Activated T-cell treated with anti-CD3 and anti-CD28 coated beads, Interleukin-2, amount 50 U/mL, for 4 hours (primary cell): Measurements from ENCODE around the gene MYOM3. TPM values are rescaled to one million over a fixed set of nuclear protein-coding genes. Genes with fewer than 3 reads are reported as not detected.

Source experiments
- ATAC-seq, 2 donors: fragments of 200-7000 bp; cut with Tn5 transposase; one replicate each; pipeline ENCODE4 v1.10.0; 2021
- DNase-seq: peaks from one replicate; pipeline ENCODE4 v3.0.0-alpha.2; 2020
- H3K27me3 Mint-ChIP-seq: one replicate; pipeline ENCODE4 v1.8.0; 2021; ENCODE audit warnings: low read depth, mixed read lengths
- H3K36me3 Mint-ChIP-seq: one replicate; pipeline ENCODE4 v1.8.0; 2022; ENCODE audit warnings: mixed read lengths; ENCODE audit not compliant: insufficient read depth
- H3K4me1 Mint-ChIP-seq: one replicate; pipeline ENCODE4 v1.8.0; 2021; ENCODE audit warnings: low read depth, mixed read lengths
- H3K4me3 Mint-ChIP-seq: one replicate; pipeline ENCODE4 v1.8.0; 2021; ENCODE audit warnings: mild to moderate bottlenecking, moderate library complexity, mixed read lengths
- H3K9me3 Mint-ChIP-seq: one replicate; pipeline ENCODE4 v1.8.0; 2021; ENCODE audit warnings: mixed read lengths
- total RNA-seq, 3 donors: library from RNA; stranded (reverse); gene quantifications; one replicate each; pipeline ENCODE4 v1.2.1, GENCODE V29; 2021

The MYOM3 gene
- total RNA-seq, 3 donors from 2014 or later: not detected

GRCh38 chr1:24089027-24089742, 22.8 kb downstream of the MYOM3 start:
- ATAC-seq: no peak
- Mint-ChIP-seq H3K9me3 (no peaks in the 10 kb centered on the region), H3K27me3 (peaks cover 6% of the 10 kb centered on the region), H3K36me3 (no peaks in the 10 kb centered on the region), H3K4me3 (no peak overlapping the region), H3K4me1 (no peaks in the 10 kb centered on the region)
- DNase-seq: no peak

- ATAC-seq: no peak
- H3K4me1 Mint-ChIP-seq: no peaks in the 10 kb centered on the region
These were observed 25.5 kb downstream of the MYOM3 start for GRCh38 chr1:24086466-24086865.

GRCh38 chr1:24085546-24085945, 26.4 kb downstream of the MYOM3 start:
- no peaks in the 10 kb centered on the region for H3K4me1 Mint-ChIP-seq
- H3K27me3 Mint-ChIP-seq: peaks cover 6% of the 10 kb centered on the region
- H3K9me3 Mint-ChIP-seq: no peaks in the 10 kb centered on the region
- no peak overlapping the region for H3K4me3 Mint-ChIP-seq
- no peak for DNase-seq
- H3K36me3 Mint-ChIP-seq: no peaks in the 10 kb centered on the region
- no peak for ATAC-seq

More at GRCh38 chr1:24086466-24086865, 25.5 kb downstream of the MYOM3 start:
- H3K36me3 Mint-ChIP-seq: no peaks in the 10 kb centered on the region
- H3K27me3 Mint-ChIP-seq: peaks cover 6% of the 10 kb centered on the region
- DNase-seq: no peak
- H3K9me3 Mint-ChIP-seq: no peaks in the 10 kb centered on the region
- no peak overlapping the region for H3K4me3 Mint-ChIP-seq

- Mint-ChIP-seq H3K36me3 (no peaks in the 10 kb centered on the region), H3K27me3 (peaks cover 6% of the 10 kb centered on the region), H3K9me3 (no peaks in the 10 kb centered on the region), H3K4me3 (no peak overlapping the region), H3K4me1 (no peaks in the 10 kb centered on the region)
- DNase-seq: no peak
- ATAC-seq: no peak
These were observed 26.9 kb downstream of the MYOM3 start for GRCh38 chr1:24085007-24085406.

GRCh38 chr1:24084050-24084449, 27.9 kb downstream of the MYOM3 start:
- DNase-seq (no peak), ATAC-seq (no peak)
- H3K36me3 Mint-ChIP-seq: no peaks in the 10 kb centered on the region
- H3K9me3 Mint-ChIP-seq: no peaks in the 10 kb centered on the region
- no peak overlapping the region for H3K4me3 Mint-ChIP-seq
- H3K4me1 Mint-ChIP-seq: no peaks in the 10 kb centered on the region
- H3K27me3 Mint-ChIP-seq: peaks cover 6% of the 10 kb centered on the region

GRCh38 chr1:24082372-24082771, 29.6 kb downstream of the MYOM3 start:
- Mint-ChIP-seq H3K36me3 (no peaks in the 10 kb centered on the region), H3K4me3 (no peak overlapping the region), H3K27me3 (peaks cover 8% of the 10 kb centered on the region), H3K4me1 (no peaks in the 10 kb centered on the region), H3K9me3 (no peaks in the 10 kb centered on the region)
- DNase-seq (no peak), ATAC-seq (no peak)

GRCh38 chr1:24081190-24081589, 30.7 kb downstream of the MYOM3 start:
- Mint-ChIP-seq H3K36me3 (no peaks in the 10 kb centered on the region), H3K4me1 (no peaks in the 10 kb centered on the region), H3K4me3 (no peak overlapping the region), H3K9me3 (no peaks in the 10 kb centered on the region), H3K27me3 (peaks cover 11% of the 10 kb centered on the region)
- no peak for DNase-seq
- no peak for ATAC-seq

- ATAC-seq: no peak
- DNase-seq: no peak
- H3K9me3 Mint-ChIP-seq: no peaks in the 10 kb centered on the region
- no peaks in the 10 kb centered on the region for H3K36me3 Mint-ChIP-seq
- H3K27me3 Mint-ChIP-seq: peaks cover 8% of the 10 kb centered on the region
- no peak overlapping the region for H3K4me3 Mint-ChIP-seq
- H3K4me1 Mint-ChIP-seq: no peaks in the 10 kb centered on the region
These were observed 31.8 kb downstream of the MYOM3 start for GRCh38 chr1:24080131-24080530.

- H3K9me3 Mint-ChIP-seq: no peaks in the 10 kb centered on the region
- ATAC-seq (no peak), DNase-seq (no peak)
- peaks cover 5% of the 10 kb centered on the region for H3K27me3 Mint-ChIP-seq
- no peaks in the 10 kb centered on the region for H3K36me3 Mint-ChIP-seq
- no peak overlapping the region for H3K4me3 Mint-ChIP-seq
- H3K4me1 Mint-ChIP-seq: no peaks in the 10 kb centered on the region
These were observed 34.5 kb downstream of the MYOM3 start for GRCh38 chr1:24077278-24077978.

GRCh38 chr1:24075946-24076345, 36.0 kb downstream of the MYOM3 start:
- peaks cover under 1% of the 10 kb centered on the region for H3K4me1 Mint-ChIP-seq
- peaks cover 6% of the 10 kb centered on the region for H3K27me3 Mint-ChIP-seq
- no peaks in the 10 kb centered on the region for H3K36me3 Mint-ChIP-seq
- DNase-seq (no peak), ATAC-seq (no peak)
- no peaks in the 10 kb centered on the region for H3K9me3 Mint-ChIP-seq
- no peak overlapping the region for H3K4me3 Mint-ChIP-seq

- Mint-ChIP-seq H3K4me1 (peaks cover 4% of the 10 kb centered on the region), H3K27me3 (peaks cover 9% of the 10 kb centered on the region), H3K36me3 (no peaks in the 10 kb centered on the region), H3K9me3 (no peaks in the 10 kb centered on the region), H3K4me3 (no peak overlapping the region)
- ATAC-seq: no peak
- no peak for DNase-seq
These were observed 36.4 kb downstream of the MYOM3 start for GRCh38 chr1:24075590-24075854.

- ATAC-seq (no peak), DNase-seq (no peak)
- Mint-ChIP-seq H3K27me3 (peaks cover 9% of the 10 kb centered on the region), H3K4me1 (peaks cover 4% of the 10 kb centered on the region), H3K4me3 (no peak overlapping the region), H3K9me3 (no peaks in the 10 kb centered on the region), H3K36me3 (no peaks in the 10 kb centered on the region)
These were observed 36.9 kb downstream of the MYOM3 start for GRCh38 chr1:24074817-24075589.

- H3K36me3 Mint-ChIP-seq: no peaks in the 10 kb centered on the region
- H3K4me3 Mint-ChIP-seq: no peak overlapping the region
- no peak for DNase-seq
- peaks cover 4% of the 10 kb centered on the region for H3K4me1 Mint-ChIP-seq
- ATAC-seq: no peak
- H3K9me3 Mint-ChIP-seq: no peaks in the 10 kb centered on the region
- peaks cover 9% of the 10 kb centered on the region for H3K27me3 Mint-ChIP-seq
These were observed 37.7 kb downstream of the MYOM3 start for GRCh38 chr1:24074196-24074595.

GRCh38 chr1:24071941-24072340, 40.0 kb downstream of the MYOM3 start:
- no peaks in the 10 kb centered on the region for H3K9me3 Mint-ChIP-seq
- peaks cover 8% of the 10 kb centered on the region for H3K27me3 Mint-ChIP-seq
- H3K4me1 Mint-ChIP-seq: peaks cover 4% of the 10 kb centered on the region
- DNase-seq: no peak
- no peak overlapping the region for H3K4me3 Mint-ChIP-seq
- H3K36me3 Mint-ChIP-seq: no peaks in the 10 kb centered on the region
- ATAC-seq: no peak
